ENCODE measurements around the gene FSD1L. TPM values are rescaled to one million over a fixed set of nuclear protein-coding genes. Genes with fewer than 3 reads are reported as not detected.

Gene FSD1L
- 3.9 and 6.2 TPM in 2 replicates for total RNA-seq

DNA sequence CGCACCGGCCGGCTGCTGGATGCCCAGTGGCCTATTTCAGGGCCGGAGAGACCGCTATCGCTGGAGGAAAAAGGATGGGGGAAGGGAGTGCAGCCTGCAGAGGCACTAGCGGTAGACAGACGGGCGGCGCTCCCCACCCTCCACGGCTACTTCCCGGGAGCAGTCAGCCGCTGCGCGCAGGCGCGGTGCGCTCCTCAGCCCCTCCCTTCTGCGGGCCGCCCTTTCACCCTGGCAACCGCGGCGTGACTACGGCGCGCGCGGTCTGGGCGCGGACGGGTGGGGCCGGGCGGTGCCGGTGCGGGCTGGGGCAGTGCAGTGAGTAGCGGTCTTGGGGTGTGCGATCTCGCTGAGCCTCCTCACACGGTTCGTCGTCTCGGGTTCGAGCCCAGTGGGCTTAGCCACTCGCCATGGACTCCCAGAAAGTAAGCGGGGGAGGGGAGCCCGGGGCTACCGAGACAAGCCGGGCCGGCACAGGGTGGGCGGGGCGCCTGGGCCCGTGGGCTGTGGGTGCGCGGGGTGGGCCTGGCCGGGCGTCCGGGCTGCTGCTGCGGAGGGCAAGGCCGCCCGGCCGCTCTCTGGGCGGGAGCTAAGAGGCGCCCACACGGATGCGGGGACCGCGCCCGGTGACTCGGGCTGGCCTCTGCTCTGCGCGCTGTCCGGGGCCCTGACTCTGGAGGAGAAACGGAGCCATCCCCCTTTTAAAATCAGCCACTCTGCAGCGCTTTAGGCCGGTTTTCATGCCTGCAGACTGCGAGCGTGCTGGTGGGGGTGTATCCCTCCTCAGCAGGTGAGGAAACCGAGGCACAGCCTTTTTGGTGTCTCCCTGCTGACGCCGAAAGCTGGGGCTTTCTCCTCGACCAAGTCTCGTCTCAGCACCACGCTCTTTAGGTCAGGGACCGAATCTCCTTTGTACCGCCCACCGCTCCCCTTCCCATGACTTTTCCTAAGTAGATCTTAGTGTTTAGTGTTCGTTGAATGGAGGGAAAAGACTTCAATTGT is at the start of gene FSD1L:
Gene FSD1L (plus strand): TSS at position 221 of the 999 bp plus-strand sequence. CDS start 187 bp downstream, at position 408.

GRCh38 chr9:105557804-105558610 is 110.2 kb downstream of the FSD1L start, which contains the start of gene FKTN:
TSS of gene FKTN (plus strand) at chr9:105558131. CDS start at chr9:105575033, 16,902 bp downstream.

Other genes starting within 250 kb of the FSD1L start
- gene SLC44A1, start 203.4 kb upstream of the FSD1L start, total RNA-seq: 44.5 and 55.3 TPM in 2 replicates
- 18.8 and 27.9 TPM in 2 replicates for gene FKTN, start 110.1 kb downstream of the FSD1L start, total RNA-seq
- gene TAL2, start 214.4 kb downstream of the FSD1L start, total RNA-seq: 0.32 TPM in 1 of 2 replicates, not detected in the other
- 6.5 and 19.3 TPM in 2 replicates for gene TMEM38B, start 246.5 kb downstream of the FSD1L start, total RNA-seq

Data from epithelial cell of umbilical artery (primary cell).